ENCODE measurements around the gene RMRP.
A peak's percentile ranks its signal among the peaks of the same experiment; 100 is the strongest.

The RMRP gene

GRCh38 chr9:35698231-35698630, 40.4 kb upstream of the RMRP start:
- peaks cover 52 to 75% of the 10 kb centered on the region in 2 donors for H3K36me3 ChIP-seq (replicated peaks in 1 of 2; ENCODE audit: control insufficient read depth in 2 of 2, insufficient read depth in 2 of 2, low read length in 2 of 2)

GRCh38 chr9:35697486-35697885, 39.7 kb upstream of the RMRP start:
- Histone ChIP-seq H3K18ac (ENCODE audit: low read length) (no peak overlapping the region), H2BK5ac (ENCODE audit: low read length) (peak overlapping the region; percentile 4), H3K9ac (ENCODE audit: low read depth, low read length, poor library complexity) (no peak overlapping the region), H2BK120ac (ENCODE audit: low read depth, low read length) (no peak overlapping the region), H4K91ac (ENCODE audit: low read depth, low read length, poor library complexity) (no peak overlapping the region), H2AFZ (ENCODE audit: low read length) (no peak overlapping the region), H2BK12ac (ENCODE audit: low read length) (no peak overlapping the region), H3K4me3 (ENCODE audit: low read length in 2 of 2) (no peak overlapping the region), H3K14ac (ENCODE audit: low read length) (peak overlapping the region; percentile 10), H2BK15ac (ENCODE audit: low read length) (no peak overlapping the region), H3K4ac (ENCODE audit: low read length) (no peak overlapping the region), H3K4me1 (ENCODE audit: control insufficient read depth in 2 of 2, insufficient read depth in 1 of 2, low read depth in 1 of 2, low read length in 2 of 2) (no peaks in the 10 kb centered on the region), H3K27ac (replicated peaks; ENCODE audit: low read length) (no peak overlapping the region), H3K4me2 (ENCODE audit: insufficient read depth, low read length, poor library complexity, severe bottlenecking) (no peak overlapping the region), H2AK5ac (ENCODE audit: low read depth, low read length) (no peak overlapping the region), H3K23ac (ENCODE audit: low read depth, low read length, poor library complexity) (no peak overlapping the region), H3K27me3 (ENCODE audit: control insufficient read depth in 3 of 3, insufficient read depth in 3 of 3, low read depth in 1 of 3, low read length in 3 of 3) (no peaks in the 10 kb centered on the region), H3K9me3 (replicated peaks in 1 of 2; ENCODE audit: control insufficient read depth in 2 of 2, insufficient read depth in 1 of 2, low read depth in 1 of 2, low read length in 2 of 2) (peaks cover 0 to 2% of the 10 kb centered on the region in 2 donors), H3K79me1 (ENCODE audit: low read depth, low read length) (no peaks in the 10 kb centered on the region), H4K8ac (ENCODE audit: low read depth, low read length) (no peak overlapping the region), H3K36me3 (replicated peaks in 1 of 2; ENCODE audit: control insufficient read depth in 2 of 2, insufficient read depth in 2 of 2, low read length in 2 of 2) (peaks cover 49 to 68% of the 10 kb centered on the region in 2 donors)
- no CpG with 5 or more reads among the region's 14 CpGs for WGBS, 2 donors (ENCODE audit: extremely low coverage in 2 of 2, insufficient read length in 2 of 2, insufficient replicate concordance in 1 of 2)
- no peak for DNase-seq (ENCODE audit: low spot score)

More at GRCh38 chr9:35698231-35698630, 40.4 kb upstream of the RMRP start:
- Histone ChIP-seq H3K14ac (ENCODE audit: low read length) (no peak overlapping the region), H2AK5ac (ENCODE audit: low read depth, low read length) (no peak overlapping the region), H3K4ac (ENCODE audit: low read length) (no peak overlapping the region), H3K18ac (ENCODE audit: low read length) (no peak overlapping the region), H3K27ac (replicated peaks; ENCODE audit: low read length) (no peak overlapping the region), H3K9me3 (replicated peaks in 1 of 2; ENCODE audit: control insufficient read depth in 2 of 2, insufficient read depth in 1 of 2, low read depth in 1 of 2, low read length in 2 of 2) (peaks cover 0 to 2% of the 10 kb centered on the region in 2 donors), H2BK5ac (ENCODE audit: low read length) (no peak overlapping the region), H3K79me1 (ENCODE audit: low read depth, low read length) (no peaks in the 10 kb centered on the region), H2BK12ac (ENCODE audit: low read length) (no peak overlapping the region), H3K23ac (ENCODE audit: low read depth, low read length, poor library complexity) (no peak overlapping the region), H2BK120ac (ENCODE audit: low read depth, low read length) (no peak overlapping the region), H4K91ac (ENCODE audit: low read depth, low read length, poor library complexity) (no peak overlapping the region), H4K8ac (ENCODE audit: low read depth, low read length) (no peak overlapping the region), H2BK15ac (ENCODE audit: low read length) (no peak overlapping the region), H2AFZ (ENCODE audit: low read length) (no peak overlapping the region), H3K27me3 (ENCODE audit: control insufficient read depth in 3 of 3, insufficient read depth in 3 of 3, low read depth in 1 of 3, low read length in 3 of 3) (no peaks in the 10 kb centered on the region), H3K9ac (ENCODE audit: low read depth, low read length, poor library complexity) (no peak overlapping the region), H3K4me3 (ENCODE audit: low read length in 2 of 2) (no peak overlapping the region), H3K4me1 (ENCODE audit: control insufficient read depth in 2 of 2, insufficient read depth in 1 of 2, low read depth in 1 of 2, low read length in 2 of 2) (no peaks in the 10 kb centered on the region), H3K4me2 (ENCODE audit: insufficient read depth, low read length, poor library complexity, severe bottlenecking) (no peak overlapping the region)
- whole genome bisulfite sequencing, 2 donors (ENCODE audit: extremely low coverage in 2 of 2, insufficient read length in 2 of 2, insufficient replicate concordance in 1 of 2): no CpG with 5 or more reads among the region's 5 CpGs
- no peak for DNase-seq (ENCODE audit: low spot score)

DNA sequence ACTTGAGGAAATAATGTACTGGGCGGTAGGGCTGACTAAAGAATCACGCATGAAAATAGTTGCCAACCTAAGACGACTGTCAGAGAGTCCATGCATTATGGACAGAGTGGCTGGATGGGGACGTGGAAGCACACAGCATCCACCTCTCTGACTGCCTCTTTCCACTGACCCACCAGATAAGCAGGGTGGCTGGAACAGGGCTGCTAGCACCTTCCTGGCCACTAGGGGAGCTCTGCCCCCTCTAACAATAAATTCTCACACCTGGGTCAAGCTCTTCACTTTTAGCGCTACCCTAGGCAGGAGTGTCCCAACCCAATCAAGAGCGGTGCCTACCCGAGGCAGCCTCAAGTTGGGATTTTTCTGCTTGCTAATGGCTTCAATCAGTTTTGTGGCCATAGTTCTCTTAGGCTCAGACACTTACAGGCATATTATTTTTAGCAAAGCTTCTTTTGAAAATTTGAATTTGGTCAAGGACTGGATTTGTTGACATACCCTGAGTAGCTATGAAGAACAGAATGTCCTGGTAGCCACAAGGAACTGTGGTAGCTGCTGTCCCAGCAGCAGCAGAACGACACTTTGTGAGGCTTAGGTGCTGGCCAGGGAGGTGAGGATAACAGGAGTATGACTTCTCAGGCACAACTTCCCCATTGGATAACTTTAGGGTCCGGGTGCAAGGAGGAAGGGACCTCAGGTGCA, 38.8 kb upstream of the RMRP start:
- no peak for DNase-seq (ENCODE audit: low spot score)
- Histone ChIP-seq H2BK120ac (ENCODE audit: low read depth, low read length) (no peak overlapping the region), H2BK12ac (ENCODE audit: low read length) (no peak overlapping the region), H2AK5ac (ENCODE audit: low read depth, low read length) (no peak overlapping the region), H2BK15ac (ENCODE audit: low read length) (no peak overlapping the region), H3K4me3 (ENCODE audit: low read length in 2 of 2) (no peak overlapping the region), H3K9me3 (replicated peaks in 1 of 2; ENCODE audit: control insufficient read depth in 2 of 2, insufficient read depth in 1 of 2, low read depth in 1 of 2, low read length in 2 of 2) (peaks cover 0 to 2% of the 10 kb centered on the region in 2 donors), H3K14ac (ENCODE audit: low read length) (no peak overlapping the region), H3K36me3 (replicated peaks in 1 of 2; ENCODE audit: control insufficient read depth in 2 of 2, insufficient read depth in 2 of 2, low read length in 2 of 2) (peaks cover 44 to 62% of the 10 kb centered on the region in 2 donors), H2AFZ (ENCODE audit: low read length) (no peak overlapping the region), H3K27me3 (ENCODE audit: control insufficient read depth in 3 of 3, insufficient read depth in 3 of 3, low read depth in 1 of 3, low read length in 3 of 3) (no peaks in the 10 kb centered on the region), H3K23ac (ENCODE audit: low read depth, low read length, poor library complexity) (no peak overlapping the region), H3K9ac (ENCODE audit: low read depth, low read length, poor library complexity) (no peak overlapping the region), H3K4me1 (ENCODE audit: control insufficient read depth in 2 of 2, insufficient read depth in 1 of 2, low read depth in 1 of 2, low read length in 2 of 2) (peaks cover 2 to 4% of the 10 kb centered on the region in 2 donors), H4K91ac (ENCODE audit: low read depth, low read length, poor library complexity) (no peak overlapping the region), H3K4ac (ENCODE audit: low read length) (no peak overlapping the region), H3K79me1 (ENCODE audit: low read depth, low read length) (no peaks in the 10 kb centered on the region), H3K18ac (ENCODE audit: low read length) (no peak overlapping the region), H2BK5ac (ENCODE audit: low read length) (no peak overlapping the region), H3K4me2 (ENCODE audit: insufficient read depth, low read length, poor library complexity, severe bottlenecking) (no peak overlapping the region), H4K8ac (ENCODE audit: low read depth, low read length) (no peak overlapping the region), H3K27ac (replicated peaks; ENCODE audit: low read length) (no peak overlapping the region)
- WGBS, 2 donors (ENCODE audit: extremely low coverage in 2 of 2, insufficient read length in 2 of 2, insufficient replicate concordance in 1 of 2): no CpG with 5 or more reads among the region's 9 CpGs

GRCh38 chr9:35695943-35696401, 38.2 kb upstream of the RMRP start:
- WGBS, 2 donors (ENCODE audit: extremely low coverage in 2 of 2, insufficient read length in 2 of 2, insufficient replicate concordance in 1 of 2): no CpG with 5 or more reads among the region's 3 CpGs
- peaks cover 0 to 2% of the 10 kb centered on the region in 2 donors for H3K9me3 ChIP-seq (replicated peaks in 1 of 2; ENCODE audit: control insufficient read depth in 2 of 2, insufficient read depth in 1 of 2, low read depth in 1 of 2, low read length in 2 of 2)
- H2BK5ac ChIP-seq (ENCODE audit: low read length): no peak overlapping the region
- H3K27ac ChIP-seq (replicated peaks; ENCODE audit: low read length): no peak overlapping the region
- H3K18ac ChIP-seq (ENCODE audit: low read length): no peak overlapping the region
- DNase-seq (ENCODE audit: low spot score): no peak
- H4K8ac ChIP-seq (ENCODE audit: low read depth, low read length): no peak overlapping the region
- no peak overlapping the region for H3K9ac ChIP-seq (ENCODE audit: low read depth, low read length, poor library complexity)
- H3K27me3 ChIP-seq (ENCODE audit: control insufficient read depth in 3 of 3, insufficient read depth in 3 of 3, low read depth in 1 of 3, low read length in 3 of 3): no peaks in the 10 kb centered on the region
- peaks cover 38 to 55% of the 10 kb centered on the region in 2 donors for H3K36me3 ChIP-seq (replicated peaks in 1 of 2; ENCODE audit: control insufficient read depth in 2 of 2, insufficient read depth in 2 of 2, low read length in 2 of 2)
- H3K14ac ChIP-seq (ENCODE audit: low read length): no peak overlapping the region
- no peak overlapping the region for H2AK5ac ChIP-seq (ENCODE audit: low read depth, low read length)
- no peak overlapping the region for H2BK120ac ChIP-seq (ENCODE audit: low read depth, low read length)
- no peaks in the 10 kb centered on the region for H3K79me1 ChIP-seq (ENCODE audit: low read depth, low read length)
- no peak overlapping the region for H2BK12ac ChIP-seq (ENCODE audit: low read length)
- H3K4me1 ChIP-seq (ENCODE audit: control insufficient read depth in 2 of 2, insufficient read depth in 1 of 2, low read depth in 1 of 2, low read length in 2 of 2): peaks cover 6 to 10% of the 10 kb centered on the region in 2 donors
- no peak overlapping the region for H2BK15ac ChIP-seq (ENCODE audit: low read length)
- no peak overlapping the region for H3K4me2 ChIP-seq (ENCODE audit: insufficient read depth, low read length, poor library complexity, severe bottlenecking)
- no peak overlapping the region for H3K4me3 ChIP-seq (ENCODE audit: low read length in 2 of 2)
- H3K23ac ChIP-seq (ENCODE audit: low read depth, low read length, poor library complexity): no peak overlapping the region
- no peak overlapping the region for H3K4ac ChIP-seq (ENCODE audit: low read length)
- no peak overlapping the region for H4K91ac ChIP-seq (ENCODE audit: low read depth, low read length, poor library complexity)
- no peak overlapping the region for H2AFZ ChIP-seq (ENCODE audit: low read length)

Measured in neuronal stem cell (in vitro differentiated cells).